Right forelimb (tissue), 1 donor: ENCODE results near the gene TMEM156.

ENCODE experiments used
- DNase-seq: peaks from one replicate; pipeline ENCODE4 v3.0.0-alpha.2; 2018

Gene TMEM156, protein sequence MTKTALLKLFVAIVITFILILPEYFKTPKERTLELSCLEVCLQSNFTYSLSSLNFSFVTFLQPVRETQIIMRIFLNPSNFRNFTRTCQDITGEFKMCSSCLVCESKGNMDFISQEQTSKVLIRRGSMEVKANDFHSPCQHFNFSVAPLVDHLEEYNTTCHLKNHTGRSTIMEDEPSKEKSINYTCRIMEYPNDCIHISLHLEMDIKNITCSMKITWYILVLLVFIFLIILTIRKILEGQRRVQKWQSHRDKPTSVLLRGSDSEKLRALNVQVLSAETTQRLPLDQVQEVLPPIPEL

GRCh38 chr4:39032218-39033085, at the start of gene TMEM156:
Gene TMEM156 (minus strand): TSS chr4:39032409. CDS start chr4:39032313, 96 bp downstream.
- no peak for DNase-seq

- DNase-seq, result no peak
These were observed 46.6 kb upstream of the TMEM156 start for GRCh38 chr4:39078829-39079228.

DNA sequence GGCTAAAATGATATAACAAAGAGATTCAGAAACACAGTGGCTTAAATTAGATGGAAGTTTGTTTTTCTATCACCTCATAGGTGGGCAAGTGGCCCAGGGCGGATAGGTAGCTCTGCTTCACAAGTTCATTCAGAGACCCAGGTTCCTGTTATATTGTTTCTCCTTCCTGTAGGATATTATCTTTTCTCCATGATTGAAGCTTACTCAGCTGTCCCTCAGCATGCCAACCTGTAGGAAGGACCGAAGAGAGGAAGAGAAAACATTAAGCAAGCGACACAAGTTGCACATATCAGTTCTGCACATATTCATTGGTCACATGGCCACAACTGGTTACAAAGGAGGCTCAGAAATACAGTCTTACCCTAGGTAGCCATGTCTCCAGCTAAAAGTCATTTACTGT, 36.7 kb upstream of the TMEM156 start:
- DNase-seq, result no peak

GRCh38 chr4:39067451-39067850, 35.2 kb upstream of the TMEM156 start:
- no peak for DNase-seq

DNA sequence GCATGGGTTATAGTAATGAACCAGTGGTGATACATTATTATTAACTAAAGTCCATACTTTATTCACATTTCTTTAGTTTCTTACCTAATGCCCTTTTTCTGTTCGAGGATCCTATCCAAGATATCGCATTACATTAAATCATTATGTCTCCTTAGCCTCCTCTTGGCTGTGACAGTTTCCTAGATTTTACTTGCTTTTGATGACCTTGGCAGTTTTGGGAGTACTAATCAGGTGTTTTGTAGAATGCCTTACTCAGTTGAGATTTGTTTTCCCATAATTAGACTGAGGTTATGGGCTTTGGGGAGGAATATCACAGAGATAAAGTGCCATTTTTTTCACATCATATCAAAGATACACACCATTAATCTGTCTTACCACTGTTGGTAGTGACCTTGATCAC, 34.8 kb upstream of the TMEM156 start:
- no peak for DNase-seq

DNA sequence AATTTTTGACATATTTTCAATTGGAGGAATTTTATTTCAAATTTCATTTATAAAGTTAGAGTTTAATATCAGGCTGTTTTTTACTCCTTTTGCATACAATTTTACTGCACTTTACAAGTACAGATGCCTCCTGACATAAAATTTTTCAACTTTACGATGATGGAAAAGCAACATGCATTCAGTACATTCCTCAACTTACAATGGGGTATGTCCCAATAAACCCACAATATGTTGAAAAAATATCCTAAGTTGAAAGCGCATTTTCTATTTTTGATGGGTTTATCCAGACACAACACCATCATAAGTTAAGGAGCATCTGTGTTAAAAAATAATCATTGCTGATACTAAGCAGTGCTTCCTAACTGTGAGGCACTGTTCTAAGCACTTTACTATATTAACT, 34.2 kb upstream of the TMEM156 start:
- DNase-seq, result no peak

GRCh38 chr4:39063430-39063829, 31.2 kb upstream of the TMEM156 start:
- no peak for DNase-seq

DNA sequence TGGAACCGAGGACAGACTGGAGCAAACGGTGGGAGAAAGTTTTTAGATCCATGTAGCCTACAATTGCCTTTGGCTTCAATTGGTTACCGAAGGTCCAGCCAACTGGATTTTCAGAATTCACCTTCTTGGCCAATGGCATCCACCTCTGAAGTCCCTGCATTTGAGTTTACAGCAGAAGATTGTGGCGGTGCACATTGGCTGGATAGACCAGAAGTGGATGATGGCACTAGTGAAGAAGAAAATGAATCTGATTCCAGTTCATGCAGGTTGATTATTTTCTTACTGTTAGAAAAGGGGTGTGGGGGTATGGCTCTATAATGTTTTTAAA, 30.5 kb upstream of the TMEM156 start:
- no peak for DNase-seq

DNA sequence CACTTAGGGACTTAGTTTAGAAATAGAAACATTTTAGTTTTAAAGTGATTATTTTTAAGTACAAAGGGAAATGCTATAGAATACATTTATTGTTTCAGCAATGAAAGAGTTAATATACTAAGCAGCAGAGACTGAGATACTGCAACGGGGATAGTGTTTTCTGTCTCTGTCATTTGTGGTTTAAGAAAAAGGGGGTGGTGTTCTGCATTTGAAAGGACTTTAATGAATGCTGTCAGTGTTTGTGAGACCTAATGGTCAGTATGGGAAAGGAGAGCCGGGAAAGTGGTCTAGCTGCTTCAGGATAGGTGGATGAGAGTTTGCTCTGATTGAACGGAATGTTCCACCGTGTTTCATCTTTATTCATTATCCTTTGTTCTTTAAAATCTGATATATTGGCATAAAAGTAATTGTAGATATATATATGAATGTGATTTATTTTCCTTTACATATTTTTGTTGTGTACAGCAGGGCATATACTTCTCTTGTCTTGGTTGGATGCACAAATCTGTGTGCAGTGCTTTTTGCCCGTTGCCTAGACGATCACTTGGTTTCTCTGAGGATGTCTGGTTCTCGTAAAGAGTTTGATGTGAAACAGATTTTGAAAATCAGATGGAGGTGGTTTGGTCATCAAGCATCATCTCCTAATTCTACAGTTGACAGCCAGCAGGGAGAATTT, 30.0 kb upstream of the TMEM156 start, which contains the start of gene KLHL5:
Gene KLHL5 (plus strand): TSS at position 139 of the 676 bp plus-strand sequence. CDS start 421 bp downstream, at position 560.
- no peak for DNase-seq

DNA sequence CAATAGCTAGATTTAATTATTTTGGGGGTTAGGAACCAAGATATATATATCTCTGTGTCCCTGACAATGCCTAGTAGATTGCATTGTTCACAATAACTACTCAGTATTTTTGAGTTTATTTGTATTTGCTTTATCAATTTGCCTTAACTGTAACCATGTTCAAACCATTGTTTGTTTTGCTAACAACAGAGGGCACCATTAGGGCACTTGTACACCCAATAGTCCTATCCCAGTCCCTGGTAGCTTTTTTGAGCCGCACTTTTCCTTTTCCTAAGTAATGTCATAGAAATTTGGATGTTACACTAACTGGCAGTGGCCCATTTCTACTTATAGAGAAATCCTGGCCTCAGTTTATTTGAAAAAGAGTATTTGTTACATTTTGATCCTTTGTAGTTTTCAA, 29.2 kb upstream of the TMEM156 start:
- DNase-seq, result no peak

DNA sequence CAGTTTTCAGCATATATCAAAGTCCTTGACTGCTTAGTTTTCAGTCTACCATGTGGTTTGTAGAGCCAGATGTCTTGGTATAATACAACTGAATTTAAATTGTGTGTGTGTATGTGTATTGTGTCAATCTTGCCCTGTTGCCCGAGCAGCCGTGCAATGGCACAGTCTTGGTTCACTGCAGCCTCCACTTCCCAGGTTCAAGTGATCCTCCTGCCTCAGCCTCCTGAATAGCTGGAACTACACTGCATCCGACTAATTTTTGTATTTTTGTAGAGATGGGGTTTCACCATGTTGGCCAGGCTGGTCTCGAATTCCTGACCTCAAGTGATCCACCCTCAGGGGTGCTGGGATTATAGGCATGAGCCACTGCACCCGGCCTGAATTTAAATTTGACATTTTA, 23.8 kb upstream of the TMEM156 start:
- DNase-seq, result no peak

GRCh38 chr4:39054497-39054896, 22.3 kb upstream of the TMEM156 start:
- no peak for DNase-seq

DNA sequence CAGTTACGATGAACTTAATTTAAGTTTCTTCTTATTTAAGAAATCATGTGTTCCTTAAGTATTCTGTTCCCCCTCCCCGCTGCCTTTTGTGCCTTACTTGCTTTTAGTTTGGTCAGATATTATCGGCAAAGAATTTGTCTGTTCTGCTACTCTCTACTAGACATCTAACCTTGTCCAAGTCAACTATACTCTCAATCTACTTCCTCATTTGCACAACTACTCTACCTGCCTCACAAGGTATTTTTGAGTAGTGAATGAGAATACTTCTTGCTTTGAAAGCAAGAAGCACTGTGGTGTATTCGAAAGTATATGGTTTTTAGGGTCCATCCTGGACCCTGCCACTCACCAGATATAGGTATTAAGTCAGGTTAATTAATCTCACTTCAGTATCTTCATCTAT, 21.8 kb upstream of the TMEM156 start:
- no peak for DNase-seq

GRCh38 chr4:39051492-39051891, 19.3 kb upstream of the TMEM156 start:
- no peak for DNase-seq

- no peak for DNase-seq
These were observed 18.4 kb upstream of the TMEM156 start for GRCh38 chr4:39050590-39050989.

DNA sequence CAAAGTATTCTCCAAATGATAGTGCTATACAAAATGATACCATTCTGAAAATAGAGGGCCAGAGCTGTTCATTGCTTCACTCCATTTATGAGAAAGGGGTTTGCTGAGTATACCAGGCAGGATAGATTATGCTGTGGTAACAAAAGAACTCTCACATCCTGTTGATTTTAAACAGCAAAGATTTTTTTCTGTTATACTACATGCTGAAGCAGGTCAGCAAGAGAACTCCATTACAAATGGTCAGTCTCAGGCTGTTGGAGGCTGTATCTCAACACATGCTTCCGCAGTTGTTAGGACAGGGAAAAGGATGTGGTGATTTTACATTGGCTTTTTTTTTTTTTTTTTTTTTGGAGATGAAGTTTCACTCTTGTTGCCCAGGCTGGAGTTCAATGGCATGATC, 16.1 kb upstream of the TMEM156 start:
- DNase-seq, result no peak

DNA sequence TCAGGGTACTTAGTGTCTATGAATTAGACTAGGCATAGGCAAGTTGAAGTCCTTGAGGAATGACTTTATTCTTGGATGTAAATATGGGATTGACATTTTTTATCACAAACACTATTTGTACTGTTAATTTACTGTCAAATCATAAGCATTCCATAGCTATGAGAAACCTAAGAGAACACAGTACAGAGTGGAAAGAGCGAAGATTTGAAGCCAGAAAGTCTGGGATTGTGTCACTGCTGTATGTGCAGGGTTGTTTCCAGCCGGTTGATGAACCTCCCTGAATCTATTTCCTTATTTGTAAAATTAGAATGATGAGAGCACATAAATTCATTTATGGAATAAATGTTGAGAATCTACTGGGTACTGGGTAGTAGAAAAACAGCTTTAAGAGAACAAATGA, 15.5 kb upstream of the TMEM156 start:
- no peak for DNase-seq

- DNase-seq, result no peak
These were observed 14.0 kb upstream of the TMEM156 start for GRCh38 chr4:39046249-39046648.

- no peak for DNase-seq
These were observed 13.6 kb upstream of the TMEM156 start for GRCh38 chr4:39045827-39046221.

DNA sequence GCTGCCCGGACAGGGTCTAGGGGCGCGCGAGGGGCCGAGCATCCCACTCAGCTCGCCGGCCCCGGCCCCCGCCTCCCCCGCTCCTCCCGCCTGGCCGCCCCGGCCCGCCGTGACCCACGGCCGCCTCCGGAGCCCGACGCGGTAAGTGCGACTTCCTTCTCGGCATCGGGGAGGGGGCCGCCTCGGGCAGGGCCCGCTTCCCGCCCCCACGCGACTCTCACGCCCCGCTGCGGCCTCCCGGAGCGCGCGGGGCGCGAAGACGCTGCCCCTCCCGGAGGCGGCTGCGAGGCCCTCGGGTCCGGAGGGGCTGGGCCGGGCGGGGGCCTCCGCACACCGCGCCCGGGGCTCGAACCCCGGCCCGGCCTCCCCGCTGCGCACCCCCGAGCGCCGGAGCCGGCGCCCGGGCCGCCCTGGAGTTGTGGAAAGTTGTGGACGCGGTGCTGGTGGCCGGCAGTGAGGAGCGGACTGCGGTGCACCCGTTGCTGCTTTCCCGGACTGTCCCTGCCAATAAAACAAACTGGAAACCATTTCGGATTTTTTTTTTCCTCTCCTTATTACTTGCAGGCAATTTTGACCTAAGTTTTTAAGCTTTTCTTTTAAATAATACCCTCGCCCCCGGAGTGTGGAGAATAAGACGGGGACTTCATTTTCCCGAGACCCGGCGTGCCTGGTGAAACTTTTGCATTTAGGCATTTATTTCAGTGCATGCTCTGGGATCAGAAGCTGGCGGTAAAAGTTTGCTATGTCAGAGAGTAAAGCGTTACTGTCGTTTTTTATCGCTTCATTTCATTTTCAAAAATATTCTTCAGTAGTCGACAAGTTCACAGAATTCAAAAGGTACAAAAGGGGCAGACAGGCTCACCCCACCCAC, 13.0 kb upstream of the TMEM156 start:
- DNase-seq, result peak; percentile 72

DNA sequence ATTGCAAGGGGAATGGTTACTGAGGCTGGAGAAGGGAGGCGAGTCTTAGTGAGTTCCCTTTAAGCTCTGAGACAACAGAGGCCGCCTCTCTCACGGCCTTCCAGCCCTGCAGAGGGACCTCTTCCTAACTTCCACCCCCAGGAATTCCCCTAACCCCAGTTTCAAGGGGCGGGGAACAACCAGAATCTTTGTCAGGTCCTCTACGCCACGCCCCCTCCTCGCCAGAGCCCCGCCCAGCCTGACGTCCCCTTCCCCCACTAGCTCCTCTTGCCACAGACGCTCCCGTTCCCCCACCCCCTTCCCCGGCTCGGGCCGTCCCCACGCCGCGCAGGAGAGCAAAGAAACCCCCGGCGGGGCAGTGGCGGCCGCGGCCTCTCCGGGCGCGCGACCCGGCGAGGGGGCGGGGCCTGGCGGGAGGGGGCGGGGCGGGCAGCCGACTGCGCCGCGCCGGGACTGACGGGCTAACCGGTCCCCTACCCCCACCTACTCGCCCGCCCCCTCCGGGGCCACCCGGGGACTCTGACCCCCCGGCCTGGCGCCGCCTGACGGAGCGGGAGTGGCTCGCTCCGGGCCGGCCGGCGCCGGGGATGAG, 12.3 kb upstream of the TMEM156 start:
- peak; percentile 90 for DNase-seq

DNA sequence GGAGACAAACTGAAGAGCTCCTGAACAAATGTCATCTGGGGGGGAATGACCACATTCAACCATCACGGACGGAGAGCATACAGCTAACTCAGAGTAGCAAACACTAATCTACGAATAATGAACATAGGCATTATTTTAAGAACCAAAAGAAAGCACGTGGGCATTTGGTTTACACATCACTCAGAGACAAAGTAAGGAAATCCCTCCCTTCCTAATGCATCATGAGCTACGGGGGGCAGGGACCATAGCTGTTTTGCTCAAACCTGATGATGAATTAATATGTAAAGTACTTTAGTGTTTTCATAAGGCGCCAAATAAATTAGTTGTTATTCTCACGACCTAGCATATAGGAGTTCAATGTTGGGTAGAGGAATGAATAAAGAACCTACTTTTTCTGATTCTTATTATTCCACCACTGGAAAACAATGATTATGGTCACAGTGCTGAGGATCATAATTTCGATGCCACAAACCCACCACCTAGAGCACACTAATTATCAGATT, 11.7 kb upstream of the TMEM156 start:
- no peak for DNase-seq
